Liver (tissue), 9 donors: ENCODE measurements around the gene SHFL. TPM values are rescaled to one million over a fixed set of nuclear protein-coding genes. Genes with fewer than 3 reads are reported as not detected.

ENCODE experiments used
- DNase-seq: peaks from one replicate; pipeline ENCODE4 v3.0.0-alpha.2; 2017; ENCODE audit warnings: low spot score
- H3K27ac ChIP-seq, 2 donors: one replicate each; pipeline ENCODE4 v1.7.0; 2013; ENCODE audit warnings: inconsistent platforms in 2 of 2, low read length in 2 of 2, control low read depth in 1 of 2, low read depth in 1 of 2, mild to moderate bottlenecking in 1 of 2
- H3K27me3 ChIP-seq, 4 donors: one replicate each; pipeline versions ENCODE4 v1.6.1 to v1.7.0; 2013; ENCODE audit warnings: low read length in 3 of 4, inconsistent platforms in 1 of 4, mild to moderate bottlenecking in 1 of 4, moderate library complexity in 1 of 4; ENCODE audit not compliant: control insufficient read depth in 4 of 4, insufficient read depth in 4 of 4
- H3K36me3 ChIP-seq, 4 donors: one replicate each; pipeline versions ENCODE4 v1.6.1 to v1.7.0; 2013; ENCODE audit warnings: low read length in 3 of 4, mild to moderate bottlenecking in 3 of 4, low read depth in 1 of 4, moderate library complexity in 1 of 4; ENCODE audit not compliant: control insufficient read depth in 4 of 4, insufficient read depth in 3 of 4
- H3K4me1 ChIP-seq, 4 donors: one replicate each; pipeline versions ENCODE4 v1.6.1 to v1.7.0; 2013; ENCODE audit warnings: low read length in 3 of 4, mild to moderate bottlenecking in 3 of 4, moderate library complexity in 1 of 4; ENCODE audit not compliant: control insufficient read depth in 4 of 4, insufficient read depth in 4 of 4
- H3K4me3 ChIP-seq, 3 donors: one replicate each; pipeline versions ENCODE4 v1.6.1 to v1.7.0; 2013; ENCODE audit warnings: low read length in 3 of 3, control low read depth in 1 of 3, low read depth in 1 of 3, mild to moderate bottlenecking in 1 of 3
- H3K9ac ChIP-seq, 2 donors: one replicate each; pipeline ENCODE4 v1.7.0; 2013; ENCODE audit warnings: low read length in 2 of 2, mild to moderate bottlenecking in 2 of 2, moderate library complexity in 2 of 2, control low read depth in 1 of 2, low read depth in 1 of 2
- H3K9me3 ChIP-seq, 4 donors: one replicate each; pipeline versions ENCODE4 v1.6.1 to v1.7.0; 2013; ENCODE audit warnings: low read length in 3 of 4; ENCODE audit not compliant: control insufficient read depth in 4 of 4
- EGR1 ChIP-seq, 2 donors: IDR thresholded peaks; 2 replicates each; pipeline ENCODE4 v1.6.1; 2016 to 2018; ENCODE audit warnings: antibody characterized with exemption in 2 of 2, low read depth in 2 of 2
- FOXA1 ChIP-seq: IDR thresholded peaks from 2 replicates; pipeline ENCODE4 v1.6.1; 2016; ENCODE audit warnings: antibody characterized with exemption
- FOXA2 ChIP-seq: IDR thresholded peaks from 2 replicates; pipeline ENCODE4 v1.6.1; 2016; ENCODE audit warnings: antibody characterized with exemption
- GABPA ChIP-seq, 2 donors: IDR thresholded peaks in 1 of 2; conservative IDR thresholded peaks in 1 of 2; 2 replicates each; pipeline ENCODE4 v1.6.1; 2016; ENCODE audit warnings: antibody characterized with exemption in 2 of 2, mild to moderate bottlenecking in 1 of 2, moderate library complexity in 1 of 2
- HNF4A ChIP-seq, 2 donors: conservative IDR thresholded peaks; 2 replicates each; pipeline ENCODE4 v1.6.1; 2016; ENCODE audit warnings: antibody characterized with exemption in 2 of 2, mild to moderate bottlenecking in 2 of 2
- HNF4G ChIP-seq: IDR thresholded peaks from 2 replicates; pipeline ENCODE4 v1.6.1; 2016; ENCODE audit warnings: antibody characterized with exemption
- JUND ChIP-seq, 2 donors: IDR thresholded peaks; 2 replicates each; pipeline ENCODE4 v1.6.1; 2016; ENCODE audit warnings: antibody characterized with exemption in 2 of 2
- NR2F2 ChIP-seq: IDR thresholded peaks from 2 replicates; pipeline ENCODE4 v1.6.1; 2016; ENCODE audit warnings: antibody characterized with exemption
- RAD21 ChIP-seq, 2 donors: IDR thresholded peaks; 2 replicates each; pipeline ENCODE4 v1.6.1; 2016; ENCODE audit warnings: antibody characterized with exemption in 2 of 2, mild to moderate bottlenecking in 2 of 2
- RXRA ChIP-seq, 2 donors: IDR thresholded peaks; 2 replicates each; pipeline ENCODE4 v1.6.1; 2017 to 2018; ENCODE audit warnings: antibody characterized with exemption in 2 of 2, mild to moderate bottlenecking in 1 of 2
- SP1 ChIP-seq: IDR thresholded peaks from 2 replicates; pipeline ENCODE4 v1.6.1; 2018; ENCODE audit warnings: antibody characterized with exemption, mild to moderate bottlenecking
- TAF1 ChIP-seq: conservative IDR thresholded peaks from 2 replicates; pipeline ENCODE4 v1.6.1; 2016; ENCODE audit warnings: antibody characterized with exemption, mild to moderate bottlenecking
- YY1 ChIP-seq: IDR thresholded peaks from 2 replicates; pipeline ENCODE4 v1.6.1; 2016; ENCODE audit warnings: antibody characterized with exemption, mild to moderate bottlenecking
- WGBS: extraction: QIAGEN DNeasy Blood & Tissue Kit; methylation state at CpG from one replicate; pipeline ENCODE4 v1.1.7; 2013; 5-methylcytosine and 5-hydroxymethylcytosine counted together
- polyA plus RNA-seq, 2 donors: library from polyadenylated mRNA; stranded (reverse) in 1 of 2; unstranded in 1 of 2; fragments of 200-250 nt in 1 of 2; fragments of >200 nt in 1 of 2; fragmentation: Nextera tagmentation in 1 of 2; extraction: Ambion mirVana in 1 of 2; gene quantifications; one replicate each; pipeline versions ENCODE4 v1.2.1 to v1.2.3, GENCODE V29; 2013 to 2015
- total RNA-seq, 2 donors: library from RNA; depleted of rRNA; stranded (reverse); fragments of >200 nt; gene quantifications; one replicate each; pipeline ENCODE4 v1.2.3, GENCODE V29; 2014
- TF ChIP-seq, protein P1 (sequence below): IDR thresholded peaks from 2 replicates; pipeline ENCODE4 v1.6.1; 2016; ENCODE audit warnings: antibody characterized with exemption
- TF ChIP-seq, protein P2 (sequence below): IDR thresholded peaks from 2 replicates; pipeline ENCODE4 v1.6.1; 2016; ENCODE audit warnings: antibody characterized with exemption
- TF ChIP-seq, protein P3 (sequence below): fragments of 150-350 bp; IDR thresholded peaks from 2 replicates; pipeline ENCODE4 v1.5.1; 2017; ENCODE audit warnings: improper control_type of control experiment, low read depth, low read length; ENCODE audit not compliant: missing input control
- TF ChIP-seq, protein P4 (sequence below): IDR thresholded peaks from 2 replicates; pipeline ENCODE4 v1.6.1; 2016; ENCODE audit warnings: antibody characterized with exemption
- TF ChIP-seq, protein P5 (sequence below): IDR thresholded peaks from 2 replicates; pipeline ENCODE4 v1.6.1; 2016; ENCODE audit warnings: antibody characterized with exemption, mild to moderate bottlenecking
- donor health status: healthy.
- donor health status: healthy.
- donor health status: healthy.
- donor health status: healthy.
- donor health status: healthy.

The SHFL gene
- total and polyA plus RNA-seq, 4 donors = 13.1 to 104 (median 84.7) TPM

DNA sequence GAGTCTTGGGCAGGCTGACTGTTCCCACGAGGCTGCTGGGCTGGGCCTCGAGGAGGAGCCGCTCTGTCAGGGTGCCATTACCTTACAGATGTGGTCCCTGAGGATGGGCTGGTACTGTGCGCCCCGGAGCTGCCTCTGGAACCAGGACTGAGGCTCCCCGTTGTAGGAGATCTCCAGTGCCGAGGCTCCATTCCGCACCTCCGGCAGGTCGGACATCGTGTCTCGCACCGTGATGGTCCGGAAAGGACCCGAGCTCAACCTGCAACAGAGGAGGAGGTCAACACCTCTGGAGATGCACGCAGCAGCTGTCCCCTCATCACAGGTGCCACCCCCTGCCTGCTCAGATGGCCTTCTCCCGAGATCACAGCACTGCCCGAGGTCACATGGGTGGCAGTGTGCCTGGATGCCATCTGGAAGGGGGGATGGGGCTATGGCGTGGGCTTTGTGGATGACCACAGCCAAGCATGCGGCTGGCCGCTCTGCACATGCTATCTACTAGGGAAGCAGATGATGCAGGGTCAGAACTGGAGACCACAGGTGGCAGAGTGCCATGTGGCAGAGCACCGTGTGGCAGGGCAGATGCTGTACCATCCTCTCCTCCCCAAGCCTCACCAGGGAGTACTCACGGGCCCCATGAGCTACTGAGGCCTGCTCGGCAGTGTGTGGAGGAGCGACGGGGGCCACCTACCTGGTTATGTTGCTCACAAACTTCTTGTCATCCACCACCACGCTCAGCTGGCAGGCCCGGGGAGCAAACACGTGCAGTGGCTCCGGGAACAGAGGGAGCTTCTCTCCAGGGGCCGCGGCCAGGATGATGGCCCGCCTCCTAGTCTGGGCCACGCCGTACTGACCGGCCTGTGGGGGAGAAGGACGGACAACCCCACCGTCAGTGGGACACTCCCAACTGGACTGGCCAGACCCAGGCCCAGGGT, 51.9 kb downstream of the SHFL start:
- TF ChIP-seq NR2F2 = no peak
- TF ChIP-seq, protein P1, sequence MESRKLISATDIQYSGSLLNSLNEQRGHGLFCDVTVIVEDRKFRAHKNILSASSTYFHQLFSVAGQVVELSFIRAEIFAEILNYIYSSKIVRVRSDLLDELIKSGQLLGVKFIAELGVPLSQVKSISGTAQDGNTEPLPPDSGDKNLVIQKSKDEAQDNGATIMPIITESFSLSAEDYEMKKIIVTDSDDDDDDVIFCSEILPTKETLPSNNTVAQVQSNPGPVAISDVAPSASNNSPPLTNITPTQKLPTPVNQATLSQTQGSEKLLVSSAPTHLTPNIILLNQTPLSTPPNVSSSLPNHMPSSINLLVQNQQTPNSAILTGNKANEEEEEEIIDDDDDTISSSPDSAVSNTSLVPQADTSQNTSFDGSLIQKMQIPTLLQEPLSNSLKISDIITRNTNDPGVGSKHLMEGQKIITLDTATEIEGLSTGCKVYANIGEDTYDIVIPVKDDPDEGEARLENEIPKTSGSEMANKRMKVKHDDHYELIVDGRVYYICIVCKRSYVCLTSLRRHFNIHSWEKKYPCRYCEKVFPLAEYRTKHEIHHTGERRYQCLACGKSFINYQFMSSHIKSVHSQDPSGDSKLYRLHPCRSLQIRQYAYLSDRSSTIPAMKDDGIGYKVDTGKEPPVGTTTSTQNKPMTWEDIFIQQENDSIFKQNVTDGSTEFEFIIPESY = no peak
- TF ChIP-seq EGR1 (IDR thresholded peaks at IDR 0.05; ENCODE audit: low read depth in 2 of 2) = no peak
- TF ChIP-seq, protein P2, sequence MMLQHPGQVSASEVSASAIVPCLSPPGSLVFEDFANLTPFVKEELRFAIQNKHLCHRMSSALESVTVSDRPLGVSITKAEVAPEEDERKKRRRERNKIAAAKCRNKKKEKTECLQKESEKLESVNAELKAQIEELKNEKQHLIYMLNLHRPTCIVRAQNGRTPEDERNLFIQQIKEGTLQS = no peak
- TF ChIP-seq HNF4A (conservative IDR thresholded peaks at IDR 0.05) = no peak
- TF ChIP-seq GABPA (IDR thresholded peaks at IDR 0.05 in 1 of 2, conservative IDR thresholded peaks at IDR 0.05 in 1 of 2) = no peak
- TF ChIP-seq HNF4G = no peak
- no peak for TF ChIP-seq SP1
- no peak for TF ChIP-seq FOXA2
- TF ChIP-seq, protein P3, sequence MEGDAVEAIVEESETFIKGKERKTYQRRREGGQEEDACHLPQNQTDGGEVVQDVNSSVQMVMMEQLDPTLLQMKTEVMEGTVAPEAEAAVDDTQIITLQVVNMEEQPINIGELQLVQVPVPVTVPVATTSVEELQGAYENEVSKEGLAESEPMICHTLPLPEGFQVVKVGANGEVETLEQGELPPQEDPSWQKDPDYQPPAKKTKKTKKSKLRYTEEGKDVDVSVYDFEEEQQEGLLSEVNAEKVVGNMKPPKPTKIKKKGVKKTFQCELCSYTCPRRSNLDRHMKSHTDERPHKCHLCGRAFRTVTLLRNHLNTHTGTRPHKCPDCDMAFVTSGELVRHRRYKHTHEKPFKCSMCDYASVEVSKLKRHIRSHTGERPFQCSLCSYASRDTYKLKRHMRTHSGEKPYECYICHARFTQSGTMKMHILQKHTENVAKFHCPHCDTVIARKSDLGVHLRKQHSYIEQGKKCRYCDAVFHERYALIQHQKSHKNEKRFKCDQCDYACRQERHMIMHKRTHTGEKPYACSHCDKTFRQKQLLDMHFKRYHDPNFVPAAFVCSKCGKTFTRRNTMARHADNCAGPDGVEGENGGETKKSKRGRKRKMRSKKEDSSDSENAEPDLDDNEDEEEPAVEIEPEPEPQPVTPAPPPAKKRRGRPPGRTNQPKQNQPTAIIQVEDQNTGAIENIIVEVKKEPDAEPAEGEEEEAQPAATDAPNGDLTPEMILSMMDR = no peak
- TF ChIP-seq RXRA (IDR thresholded peaks at IDR 0.05) = no peak
- TF ChIP-seq RAD21 (IDR thresholded peaks at IDR 0.05) = no peak
- TF ChIP-seq, protein P4, sequence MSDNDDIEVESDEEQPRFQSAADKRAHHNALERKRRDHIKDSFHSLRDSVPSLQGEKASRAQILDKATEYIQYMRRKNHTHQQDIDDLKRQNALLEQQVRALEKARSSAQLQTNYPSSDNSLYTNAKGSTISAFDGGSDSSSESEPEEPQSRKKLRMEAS = no peak
- TF ChIP-seq FOXA1 = no peak
- no peak for TF ChIP-seq YY1
- no peak for TF ChIP-seq JUND (IDR thresholded peaks at IDR 0.05)
- TF ChIP-seq TAF1 = no peak
- TF ChIP-seq, protein P5, sequence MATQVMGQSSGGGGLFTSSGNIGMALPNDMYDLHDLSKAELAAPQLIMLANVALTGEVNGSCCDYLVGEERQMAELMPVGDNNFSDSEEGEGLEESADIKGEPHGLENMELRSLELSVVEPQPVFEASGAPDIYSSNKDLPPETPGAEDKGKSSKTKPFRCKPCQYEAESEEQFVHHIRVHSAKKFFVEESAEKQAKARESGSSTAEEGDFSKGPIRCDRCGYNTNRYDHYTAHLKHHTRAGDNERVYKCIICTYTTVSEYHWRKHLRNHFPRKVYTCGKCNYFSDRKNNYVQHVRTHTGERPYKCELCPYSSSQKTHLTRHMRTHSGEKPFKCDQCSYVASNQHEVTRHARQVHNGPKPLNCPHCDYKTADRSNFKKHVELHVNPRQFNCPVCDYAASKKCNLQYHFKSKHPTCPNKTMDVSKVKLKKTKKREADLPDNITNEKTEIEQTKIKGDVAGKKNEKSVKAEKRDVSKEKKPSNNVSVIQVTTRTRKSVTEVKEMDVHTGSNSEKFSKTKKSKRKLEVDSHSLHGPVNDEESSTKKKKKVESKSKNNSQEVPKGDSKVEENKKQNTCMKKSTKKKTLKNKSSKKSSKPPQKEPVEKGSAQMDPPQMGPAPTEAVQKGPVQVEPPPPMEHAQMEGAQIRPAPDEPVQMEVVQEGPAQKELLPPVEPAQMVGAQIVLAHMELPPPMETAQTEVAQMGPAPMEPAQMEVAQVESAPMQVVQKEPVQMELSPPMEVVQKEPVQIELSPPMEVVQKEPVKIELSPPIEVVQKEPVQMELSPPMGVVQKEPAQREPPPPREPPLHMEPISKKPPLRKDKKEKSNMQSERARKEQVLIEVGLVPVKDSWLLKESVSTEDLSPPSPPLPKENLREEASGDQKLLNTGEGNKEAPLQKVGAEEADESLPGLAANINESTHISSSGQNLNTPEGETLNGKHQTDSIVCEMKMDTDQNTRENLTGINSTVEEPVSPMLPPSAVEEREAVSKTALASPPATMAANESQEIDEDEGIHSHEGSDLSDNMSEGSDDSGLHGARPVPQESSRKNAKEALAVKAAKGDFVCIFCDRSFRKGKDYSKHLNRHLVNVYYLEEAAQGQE = no peak
- Histone ChIP-seq H3K36me3 (peaks cover 36 to 86% (median 47%) of the 10 kb centered on the region in 4 donors), H3K9me3 (no peaks in the 10 kb centered on the region), H3K9ac (no peak overlapping the region), H3K4me3 (no peak overlapping the region), H3K4me1 (no peaks in the 10 kb centered on the region), H3K27ac (no peak overlapping the region), H3K27me3 (no peaks in the 10 kb centered on the region)
- DNase-seq = no peak
- 94% methylated on average over 38 of the region's 38 CpGs for WGBS
